Lung (tissue), 12 donors: ENCODE data around the gene APBB2. TPM values are rescaled to one million over a fixed set of nuclear protein-coding genes. Genes with fewer than 3 reads are reported as not detected.
"Not testable (repeated sequence)": the region's sequence is repeated elsewhere in the genome, so short reads cannot be mapped to it uniquely, and the experiment has no call there.

Experiments
- ATAC-seq: fragments of 200-7000 bp; cut with Tn5 transposase; one replicate; pipeline ENCODE4 v1.9.1; 2020; ENCODE audit warnings: moderate number of reproducible peaks; ENCODE audit not compliant: insufficient read depth, low FRiP score
- DNase-seq, 3 donors: peaks; one replicate each; pipeline ENCODE4 v3.0.0-alpha.2; 2013 to 2017
- H3K27ac ChIP-seq, 2 donors: one replicate each; pipeline ENCODE4 v1.5.1; 2013; ENCODE audit warnings: mild to moderate bottlenecking in 2 of 2, moderate library complexity in 2 of 2, control low read depth in 1 of 2, inconsistent platforms in 1 of 2, low read depth in 1 of 2, low read length in 1 of 2
- H3K27me3 ChIP-seq, 3 donors: one replicate each; pipeline ENCODE4 v1.5.1; 2013; ENCODE audit warnings: low read length in 2 of 3; ENCODE audit not compliant: control insufficient read depth in 3 of 3, insufficient read depth in 3 of 3
- H3K36me3 ChIP-seq, 4 donors: one replicate each; pipeline ENCODE4 v1.5.1; 2013; ENCODE audit warnings: low read length in 4 of 4, mild to moderate bottlenecking in 1 of 4, moderate library complexity in 1 of 4; ENCODE audit not compliant: control insufficient read depth in 4 of 4, insufficient read depth in 4 of 4
- H3K4me1 ChIP-seq, 5 donors: one replicate each; pipeline ENCODE4 v1.5.1; 2013; ENCODE audit warnings: low read length in 5 of 5, mild to moderate bottlenecking in 2 of 5, moderate library complexity in 1 of 5; ENCODE audit not compliant: control insufficient read depth in 5 of 5, insufficient read depth in 5 of 5
- H3K4me3 ChIP-seq: one replicate; pipeline ENCODE4 v1.5.1; 2013; ENCODE audit warnings: mild to moderate bottlenecking, control low read depth, moderate library complexity
- H3K9ac ChIP-seq, 2 donors: one replicate each; pipeline ENCODE4 v1.5.1; 2013; ENCODE audit warnings: low read length in 2 of 2, control low read depth in 1 of 2; ENCODE audit not compliant: insufficient read depth in 1 of 2
- H3K9me3 ChIP-seq, 4 donors: one replicate each; pipeline ENCODE4 v1.5.1; 2013; ENCODE audit warnings: low read length in 3 of 4, mild to moderate bottlenecking in 1 of 4, moderate library complexity in 1 of 4; ENCODE audit not compliant: control insufficient read depth in 4 of 4, insufficient read depth in 3 of 4
- WGBS, 2 donors: extraction: QIAGEN DNeasy Blood & Tissue Kit; methylation state at CpG; one replicate each; pipeline ENCODE4 v1.1.7; 2013; 5-methylcytosine and 5-hydroxymethylcytosine counted together
- polyA plus RNA-seq, 2 donors: library from polyadenylated mRNA; stranded (reverse); fragments of 200-250 nt; gene quantifications; one replicate each; pipeline ENCODE4 v1.2.1, GENCODE V29; 2013
- total RNA-seq, 2 donors: library from RNA; depleted of rRNA in 1 of 2; stranded (reverse); fragments of >200 nt in 1 of 2; gene quantifications; one replicate each; pipeline ENCODE4 v1.2.1, GENCODE V29; 2014 to 2021
- TF ChIP-seq, protein P1 (sequence below): IDR thresholded peaks from 2 replicates; pipeline ENCODE4 v1.5.1; 2012; ENCODE audit warnings: mild to moderate bottlenecking; ENCODE audit errors: control extremely low read depth, extremely low read depth
- donor health status: control.
- donor health status: control.
- donor health status: Bipolar disorder and iron deficiency.
- donor health status: healthy.
- donor health status: DM: yes; HTN: yes; CAD: no.

Gene APBB2
- total and polyA plus RNA-seq, 4 donors = 13.3 to 99.0 (median 40.4) TPM

GRCh38 chr4:41052287-41052686, 162.1 kb downstream of the APBB2 start:
- 93 to 97% methylated on average over 5 of the region's 5 CpGs for WGBS, 2 donors
- Histone ChIP-seq H3K27ac (peak overlapping the region in 1 of 2 donors; percentile 75), H3K9me3 (no peaks in the 10 kb centered on the region), H3K4me1 (peaks cover 0 to 2% (median 0%) of the 10 kb centered on the region in 5 donors), H3K9ac (no peak overlapping the region), H3K27me3 (no peaks in the 10 kb centered on the region), H3K4me3 (no peak overlapping the region), H3K36me3 (no peaks in the 10 kb centered on the region)
- TF ChIP-seq, protein P1, sequence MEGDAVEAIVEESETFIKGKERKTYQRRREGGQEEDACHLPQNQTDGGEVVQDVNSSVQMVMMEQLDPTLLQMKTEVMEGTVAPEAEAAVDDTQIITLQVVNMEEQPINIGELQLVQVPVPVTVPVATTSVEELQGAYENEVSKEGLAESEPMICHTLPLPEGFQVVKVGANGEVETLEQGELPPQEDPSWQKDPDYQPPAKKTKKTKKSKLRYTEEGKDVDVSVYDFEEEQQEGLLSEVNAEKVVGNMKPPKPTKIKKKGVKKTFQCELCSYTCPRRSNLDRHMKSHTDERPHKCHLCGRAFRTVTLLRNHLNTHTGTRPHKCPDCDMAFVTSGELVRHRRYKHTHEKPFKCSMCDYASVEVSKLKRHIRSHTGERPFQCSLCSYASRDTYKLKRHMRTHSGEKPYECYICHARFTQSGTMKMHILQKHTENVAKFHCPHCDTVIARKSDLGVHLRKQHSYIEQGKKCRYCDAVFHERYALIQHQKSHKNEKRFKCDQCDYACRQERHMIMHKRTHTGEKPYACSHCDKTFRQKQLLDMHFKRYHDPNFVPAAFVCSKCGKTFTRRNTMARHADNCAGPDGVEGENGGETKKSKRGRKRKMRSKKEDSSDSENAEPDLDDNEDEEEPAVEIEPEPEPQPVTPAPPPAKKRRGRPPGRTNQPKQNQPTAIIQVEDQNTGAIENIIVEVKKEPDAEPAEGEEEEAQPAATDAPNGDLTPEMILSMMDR = no peak
- DNase-seq (no peak), ATAC-seq (no peak)

- peak in 1 of 3 donors; percentile 40 for DNase-seq
- WGBS, 2 donors = 77 to 78% methylated on average over 11 of the region's 11 CpGs
Measured at GRCh38 chr4:41050880-41051775, 163.2 kb downstream of the APBB2 start.

GRCh38 chr4:41050116-41050515, 164.2 kb downstream of the APBB2 start:
- no peak for ATAC-seq
- 69 to 82% methylated on average over 1 of the region's 1 CpG for WGBS, 2 donors

More at GRCh38 chr4:41050880-41051775, 163.2 kb downstream of the APBB2 start:
- TF ChIP-seq, protein P1 = no peak
- ATAC-seq = no peak
- peak overlapping the region; percentile 64 to 75 for H3K27ac ChIP-seq
- H3K36me3 ChIP-seq = no peaks in the 10 kb centered on the region
- peaks cover 0 to 2% (median 0%) of the 10 kb centered on the region in 5 donors for H3K4me1 ChIP-seq
- no peaks in the 10 kb centered on the region for H3K27me3 ChIP-seq
- H3K4me3 ChIP-seq = no peak overlapping the region
- no peak overlapping the region for H3K9ac ChIP-seq
- H3K9me3 ChIP-seq = peaks cover 0 to 1% (median 0%) of the 10 kb centered on the region in 4 donors

GRCh38 chr4:41049176-41049575, 165.2 kb downstream of the APBB2 start:
- H3K4me3 ChIP-seq, H3K9me3 ChIP-seq, H3K4me1 ChIP-seq, ATAC-seq, H3K27me3 ChIP-seq, H3K9ac ChIP-seq, H3K36me3 ChIP-seq, DNase-seq: not testable (repeated sequence)
- H3K27ac ChIP-seq = peak overlapping the region in 1 of 2 donors; percentile 45
- WGBS, 2 donors = 80 to 94% methylated on average over 17 to 40 of the region's 40 CpGs

More at GRCh38 chr4:41050116-41050515, 164.2 kb downstream of the APBB2 start:
- Histone ChIP-seq H3K9me3 (peaks cover 0 to 1% (median 0%) of the 10 kb centered on the region in 4 donors), H3K4me3 (no peak overlapping the region), H3K27ac (peak overlapping the region; percentile 9 to 65), H3K27me3 (no peaks in the 10 kb centered on the region), H3K36me3 (no peaks in the 10 kb centered on the region), H3K4me1 (peaks cover 0 to 2% (median 0%) of the 10 kb centered on the region in 5 donors), H3K9ac (no peak overlapping the region)
- DNase-seq = peak in 1 of 3 donors; percentile 37
- TF ChIP-seq, protein P1 = no peak
